8988T (cell line): Measurements from ENCODE around the gene NT5C2.
"Not testable (repeated sequence)": the region's sequence is repeated elsewhere in the genome, so short reads cannot be mapped to it uniquely, and the experiment has no call there.

ENCODE experiments used
- DNase-seq: peaks from one replicate; pipeline ENCODE4 v3.0.0; 2011

Gene NT5C2

GRCh38 chr10:103083266-103083976 is 109.7 kb downstream of the NT5C2 start:
- no peak for DNase-seq

- no peak for DNase-seq
Measured at GRCh38 chr10:103082683-103083082, 110.4 kb downstream of the NT5C2 start.

GRCh38 chr10:103080891-103081581 is 112.0 kb downstream of the NT5C2 start:
- DNase-seq: no peak

GRCh38 chr10:103079946-103080345 is 113.1 kb downstream of the NT5C2 start:
- no peak for DNase-seq

GRCh38 chr10:103079100-103079499 is 114.0 kb downstream of the NT5C2 start:
- no peak for DNase-seq

GRCh38 chr10:103078676-103079075 is 114.4 kb downstream of the NT5C2 start:
- DNase-seq: no peak

GRCh38 chr10:103078309-103078615 is 114.8 kb downstream of the NT5C2 start:
- no peak for DNase-seq

- DNase-seq: no peak
Measured at GRCh38 chr10:103077491-103078308, 115.4 kb downstream of the NT5C2 start.

- no peak for DNase-seq
Measured at GRCh38 chr10:103077020-103077419, 116.1 kb downstream of the NT5C2 start.

- DNase-seq: no peak
Measured at GRCh38 chr10:103072891-103073290, 120.2 kb downstream of the NT5C2 start.

GRCh38 chr10:103072276-103072675 is 120.8 kb downstream of the NT5C2 start:
- DNase-seq: no peak

- no peak for DNase-seq
Measured at GRCh38 chr10:103069453-103070331, 123.4 kb downstream of the NT5C2 start.

- DNase-seq: no peak
Measured at GRCh38 chr10:103067956-103068355, 125.1 kb downstream of the NT5C2 start.

- no peak for DNase-seq
Measured at GRCh38 chr10:103067484-103067883, 125.6 kb downstream of the NT5C2 start.

- DNase-seq: not testable (repeated sequence)
Measured at GRCh38 chr10:103067099-103067477, 126.0 kb downstream of the NT5C2 start.

GRCh38 chr10:103066141-103067098 is 126.7 kb downstream of the NT5C2 start:
- DNase-seq: no peak

- DNase-seq: no peak
Measured at GRCh38 chr10:103064956-103065355, 128.1 kb downstream of the NT5C2 start.

- DNase-seq: no peak
Measured at GRCh38 chr10:103062854-103063590, 130.1 kb downstream of the NT5C2 start.

GRCh38 chr10:103060575-103060974 is 132.5 kb downstream of the NT5C2 start:
- DNase-seq: no peak

- DNase-seq: no peak
Measured at GRCh38 chr10:103058034-103058433, 135.0 kb downstream of the NT5C2 start.

- DNase-seq: no peak
Measured at GRCh38 chr10:103055105-103055504, 138.0 kb downstream of the NT5C2 start.
